CD4-positive, alpha-beta T cell treated with Interleukin-2 at 100 ng/mL for 4 hours (primary cell): Measurements from ENCODE around the gene SEMA4B.
A peak's percentile ranks its signal among the peaks of the same experiment; 100 is the strongest.
"Not testable (repeated sequence)": the region's sequence is repeated elsewhere in the genome, so short reads cannot be mapped to it uniquely, and the experiment has no call there.

ENCODE experiments used
- DNase-seq: peaks from one replicate; pipeline ENCODE4 v3.0.0-alpha.2; 2020; ENCODE audit warnings: low spot score

The SEMA4B gene

GRCh38 chr15:90201130-90201943 lies at the start of gene SEMA4B:
TSS of gene SEMA4B (plus strand) at chr15:90201330. CDS start at chr15:90201579, 249 bp downstream.
- peak; percentile 59 for DNase-seq

GRCh38 chr15:90151989-90152645 lies 49.0 kb upstream of the SEMA4B start:
- DNase-seq = no peak

GRCh38 chr15:90153658-90154057 lies 47.5 kb upstream of the SEMA4B start:
- DNase-seq = no peak

GRCh38 chr15:90154246-90154645 lies 46.9 kb upstream of the SEMA4B start:
- DNase-seq = no peak

DNA sequence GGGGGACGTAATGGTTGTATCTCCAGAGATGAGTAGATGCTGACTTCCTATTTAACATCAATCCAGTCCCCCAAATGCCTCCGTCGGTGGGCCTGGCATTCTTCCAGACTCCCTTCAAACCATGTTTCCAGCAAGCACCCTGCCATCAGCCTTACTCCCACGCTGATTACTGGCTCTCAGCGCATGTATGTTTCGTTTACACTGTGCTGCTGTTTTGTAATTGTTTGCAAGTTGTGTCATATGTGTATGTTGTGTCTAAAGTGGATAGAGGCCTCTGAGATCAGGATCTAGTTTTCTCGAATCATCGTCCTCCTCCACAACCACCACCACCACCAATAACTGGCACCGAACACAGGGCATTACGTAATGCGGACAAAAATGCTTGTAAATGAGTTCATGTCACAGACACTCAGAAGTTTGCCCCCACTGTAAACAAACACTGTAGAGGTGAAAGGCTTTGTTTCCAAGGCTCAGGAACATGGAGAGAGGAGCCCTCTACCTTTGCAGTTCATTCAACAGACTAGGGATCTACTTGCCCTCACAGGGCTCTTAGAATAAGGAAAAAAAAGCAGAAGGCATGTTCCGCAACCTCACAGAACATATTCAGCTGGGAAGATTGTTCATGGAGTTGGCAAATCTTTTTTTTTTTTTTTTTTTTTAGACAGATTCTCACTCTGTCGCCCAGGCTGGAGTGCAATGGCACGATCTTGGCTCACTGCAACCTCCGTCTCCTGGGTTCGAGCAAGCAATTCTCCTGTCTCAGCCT lies 46.1 kb upstream of the SEMA4B start:
- no peak for DNase-seq

GRCh38 chr15:90159213-90159612 lies 41.9 kb upstream of the SEMA4B start:
- no peak for DNase-seq

- no peak for DNase-seq
Observed at GRCh38 chr15:90160781-90161727, 40.1 kb upstream of the SEMA4B start.

DNA sequence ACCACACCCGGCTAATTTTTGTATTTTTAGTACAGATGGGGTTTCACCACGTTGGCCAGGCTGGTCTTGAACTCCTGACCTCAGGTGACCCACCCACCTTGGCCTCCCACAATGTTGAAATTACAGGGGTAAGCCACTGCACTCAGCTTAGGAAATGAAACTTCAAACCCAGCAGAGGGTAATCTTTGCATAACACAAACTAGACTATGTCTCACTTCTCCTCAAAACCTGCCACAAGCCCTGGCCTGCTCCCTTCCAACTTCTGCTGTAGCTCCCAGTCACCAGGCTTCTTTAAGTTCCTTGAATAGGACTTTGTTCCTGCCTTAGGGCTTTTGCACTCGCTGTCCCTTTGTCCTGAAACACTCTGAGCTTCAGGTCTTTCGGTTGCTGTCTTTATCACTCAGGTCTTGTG lies 39.2 kb upstream of the SEMA4B start:
- DNase-seq = no peak

DNA sequence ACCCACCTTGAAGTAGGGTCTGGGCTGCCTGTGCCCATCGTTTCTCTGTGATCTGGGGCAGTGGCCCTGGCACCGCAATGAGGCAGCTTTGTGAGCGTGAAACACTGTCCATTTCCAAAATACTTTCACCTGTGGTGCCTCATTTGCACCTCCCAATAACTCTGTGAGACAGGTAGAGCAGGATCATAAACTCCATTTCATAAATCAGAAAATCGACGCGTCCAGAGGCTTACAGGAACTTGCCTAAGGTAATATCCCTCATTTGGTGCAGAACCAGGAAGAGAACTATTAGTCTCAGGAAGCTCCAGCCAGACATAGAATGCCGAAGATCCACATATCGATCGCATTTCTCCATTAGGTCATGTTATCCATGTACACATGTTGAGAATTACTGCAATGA lies 38.2 kb upstream of the SEMA4B start:
- DNase-seq = no peak

GRCh38 chr15:90164239-90164638 lies 36.9 kb upstream of the SEMA4B start:
- not testable (repeated sequence) for DNase-seq

GRCh38 chr15:90165157-90165556 lies 36.0 kb upstream of the SEMA4B start:
- DNase-seq = no peak

DNA sequence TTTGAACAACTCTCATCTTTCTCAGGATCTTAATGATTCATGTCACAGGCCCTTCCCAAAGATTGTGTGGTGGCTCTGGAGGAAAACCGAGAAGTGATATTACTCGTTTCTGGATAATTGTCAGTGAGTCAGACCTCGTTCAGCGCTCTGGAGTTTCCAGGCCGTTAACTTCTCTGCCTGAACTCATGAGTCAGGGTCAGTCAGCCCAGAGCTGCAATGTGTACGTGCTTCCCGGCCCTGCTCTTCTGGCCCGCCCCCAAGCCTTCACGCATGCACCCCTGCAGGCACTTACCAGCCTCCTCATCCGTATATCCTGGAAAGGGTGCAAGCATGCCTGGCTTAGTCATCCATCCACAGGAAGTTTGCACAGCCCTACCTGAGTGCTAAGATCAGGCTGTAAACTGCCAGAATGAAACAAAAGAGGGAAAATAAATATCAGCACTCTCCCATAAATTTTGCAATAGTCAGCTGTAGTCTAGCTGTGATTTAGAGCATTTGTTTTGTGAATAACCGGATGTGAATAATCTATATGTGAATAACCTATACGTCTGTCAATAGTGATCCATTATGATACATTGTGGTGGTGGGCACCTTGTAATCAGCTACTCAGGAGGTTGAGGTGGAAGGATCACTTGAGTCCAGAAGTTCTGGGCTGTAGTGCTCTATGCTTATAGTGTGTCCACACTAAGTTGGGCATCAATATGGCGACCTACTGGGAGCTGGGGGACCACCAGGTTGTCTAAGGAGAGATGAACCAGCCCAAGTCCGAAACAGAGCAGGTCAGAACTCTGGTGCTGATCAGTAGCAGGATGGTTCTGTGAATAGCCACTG lies 35.3 kb upstream of the SEMA4B start:
- DNase-seq = peak; percentile 6

DNA sequence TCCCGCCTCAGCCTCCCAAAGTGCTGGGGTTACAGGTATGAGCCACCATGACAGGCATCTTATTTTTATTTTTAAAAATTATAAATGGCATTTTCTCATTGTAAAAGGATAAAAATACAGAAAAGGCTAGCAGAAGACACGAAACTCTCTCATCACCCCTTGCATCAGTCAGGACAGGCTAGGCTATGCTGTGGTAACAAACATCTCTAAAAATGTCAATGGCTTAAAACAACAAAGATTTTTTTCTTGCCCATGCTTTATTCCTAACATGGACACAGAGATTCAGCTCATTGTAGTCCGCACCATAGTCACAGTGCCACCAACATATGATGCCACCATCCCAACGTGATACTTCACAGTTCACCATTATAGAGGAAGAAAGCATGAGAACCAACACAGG lies 34.0 kb upstream of the SEMA4B start:
- DNase-seq = no peak

GRCh38 chr15:90171623-90172022 lies 29.5 kb upstream of the SEMA4B start:
- DNase-seq = no peak

GRCh38 chr15:90173372-90173771 lies 27.8 kb upstream of the SEMA4B start:
- DNase-seq = no peak

DNA sequence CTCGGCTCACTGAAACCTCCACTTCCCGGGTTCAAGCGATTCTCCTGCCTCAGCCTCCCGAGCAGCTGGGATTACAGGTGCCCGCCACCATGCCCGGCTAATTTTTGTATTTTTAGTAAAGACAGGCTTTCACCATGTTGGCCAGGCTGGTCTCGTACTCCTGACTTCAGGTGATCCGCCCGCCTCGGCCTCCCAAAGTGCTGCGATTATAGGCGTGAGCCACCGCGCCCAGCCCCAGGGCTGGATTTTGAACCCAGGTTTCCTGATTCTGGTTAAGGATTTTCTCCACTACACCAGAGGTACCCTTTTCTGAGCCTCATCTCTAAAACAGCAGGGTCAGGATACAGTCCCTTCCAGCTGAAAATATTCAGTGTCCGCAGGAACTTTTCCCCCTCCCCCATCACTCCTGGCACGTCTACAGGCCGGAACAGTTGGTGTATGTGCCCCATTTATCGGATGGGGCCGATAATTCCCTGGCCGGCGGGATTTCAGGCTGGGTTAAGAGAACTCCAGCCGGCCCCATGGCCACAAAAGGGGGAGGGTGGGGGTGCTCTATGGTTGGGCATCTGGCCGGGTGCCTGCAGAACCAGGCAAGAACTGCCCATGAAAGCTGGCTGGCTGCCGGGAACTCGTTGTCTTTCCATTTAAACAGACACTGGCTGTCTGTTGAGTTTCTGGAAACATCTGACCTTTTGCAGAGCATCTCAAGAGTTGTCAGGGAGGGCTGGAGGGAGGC lies 26.8 kb upstream of the SEMA4B start:
- no peak for DNase-seq

GRCh38 chr15:90177012-90177411 lies 24.1 kb upstream of the SEMA4B start:
- no peak for DNase-seq

DNA sequence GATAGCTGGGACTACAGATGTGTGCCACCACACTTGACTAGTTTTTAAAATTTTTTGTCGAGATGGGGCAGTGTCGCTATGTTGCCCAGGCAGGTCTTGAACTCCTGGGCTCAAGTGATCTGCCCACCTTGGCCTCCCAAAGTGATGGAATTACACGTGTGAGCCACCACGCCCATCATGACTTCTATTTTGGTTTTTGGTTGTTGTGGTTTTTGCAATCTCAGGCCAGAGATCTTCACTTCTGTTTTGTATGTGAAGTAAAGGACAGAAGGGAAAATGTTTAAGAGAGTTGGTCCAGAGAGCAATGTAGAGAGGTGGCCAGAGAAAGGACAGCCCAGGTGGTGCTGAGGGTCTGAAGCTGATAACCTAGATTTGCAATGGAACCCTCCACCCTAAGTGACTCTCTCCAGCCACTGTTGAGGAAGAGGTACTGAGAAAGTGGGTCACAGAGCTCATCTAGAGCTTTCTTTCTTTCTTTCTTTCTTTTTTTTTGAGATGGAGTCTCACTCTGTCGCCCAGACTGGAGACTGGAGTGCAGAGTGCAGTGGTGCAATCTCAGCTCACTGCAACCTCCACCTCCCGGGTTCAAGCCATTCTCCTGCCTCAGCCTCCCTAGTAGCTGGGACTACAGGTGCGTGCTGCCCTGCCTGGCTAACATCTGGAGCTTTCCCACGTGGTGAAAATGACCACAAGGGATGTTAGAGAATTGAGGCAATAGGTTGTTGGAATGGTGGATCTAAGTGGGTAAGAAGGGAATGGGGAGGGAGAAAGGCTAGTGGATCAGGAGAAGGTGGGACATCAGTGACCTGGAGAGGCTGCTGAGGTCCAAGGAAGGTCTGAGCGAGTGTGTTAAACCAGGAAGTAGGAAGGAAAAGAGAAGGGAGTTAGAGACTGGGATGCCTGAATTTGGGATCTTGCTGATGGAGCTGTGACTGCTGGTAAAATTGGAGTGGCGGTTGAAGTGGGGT lies 22.4 kb upstream of the SEMA4B start:
- DNase-seq = no peak

DNA sequence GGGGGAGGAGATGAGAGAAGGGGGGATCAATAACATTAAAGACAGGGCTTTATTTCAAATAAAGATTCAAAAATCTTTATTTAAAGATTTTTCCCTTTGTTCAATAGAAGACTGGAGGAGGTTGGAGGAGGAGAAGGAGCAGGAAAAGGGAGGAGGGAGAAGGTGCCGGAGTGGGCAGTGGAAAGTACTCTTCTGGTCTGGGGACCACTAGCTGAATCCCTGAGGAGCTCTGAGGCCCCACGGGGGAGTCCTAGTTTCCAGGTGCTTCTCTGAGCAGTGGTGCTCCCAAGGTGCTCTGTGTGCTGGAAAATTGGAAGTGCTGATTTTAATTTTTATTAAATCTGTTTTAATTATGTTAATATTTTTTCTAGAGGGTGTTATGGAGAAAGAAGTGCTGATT lies 19.4 kb upstream of the SEMA4B start:
- DNase-seq = no peak
